Activated CD8-positive, alpha-beta memory T cell treated with anti-CD3 and anti-CD28 coated beads, Interleukin-2, amount 50 U/mL, for 24 hours (primary cell): ENCODE measurements around the gene ANKRD61.
"Not testable (repeated sequence)": the region's sequence is repeated elsewhere in the genome, so short reads cannot be mapped to it uniquely, and the experiment has no call there.

ENCODE experiments used
- DNase-seq: peaks from one replicate; pipeline ENCODE4 v3.0.0-alpha.2; 2020; ENCODE audit errors: extremely low read depth

Gene ANKRD61

GRCh38 chr7:6031567-6031966, 391 bp downstream of the ANKRD61 start:
- no peak for DNase-seq

GRCh38 chr7:6032167-6032566, 991 bp downstream of the ANKRD61 start:
- no peak for DNase-seq

GRCh38 chr7:6032641-6033040, 1.5 kb downstream of the ANKRD61 start:
- DNase-seq: no peak

- no peak for DNase-seq
These were observed 4.0 kb downstream of the ANKRD61 start for GRCh38 chr7:6035165-6035564.

GRCh38 chr7:6035686-6036085, 4.5 kb downstream of the ANKRD61 start:
- DNase-seq: no peak

- no peak for DNase-seq
These were observed 18.6 kb downstream of the ANKRD61 start for GRCh38 chr7:6049780-6050179.

GRCh38 chr7:6051185-6051584, 20.0 kb downstream of the ANKRD61 start:
- not testable (repeated sequence) for DNase-seq

- DNase-seq: no peak
These were observed 25.4 kb downstream of the ANKRD61 start for GRCh38 chr7:6056616-6057015.

GRCh38 chr7:6057316-6058129, 26.3 kb downstream of the ANKRD61 start:
- DNase-seq: no peak

GRCh38 chr7:6059941-6060340, 28.8 kb downstream of the ANKRD61 start:
- DNase-seq: not testable (repeated sequence)

- no peak for DNase-seq
These were observed 40.2 kb downstream of the ANKRD61 start for GRCh38 chr7:6071406-6071805.

GRCh38 chr7:6074612-6075380, 43.6 kb downstream of the ANKRD61 start:
- DNase-seq: no peak

- DNase-seq: no peak
These were observed 47.4 kb downstream of the ANKRD61 start for GRCh38 chr7:6078548-6078947.

GRCh38 chr7:6083047-6083446, 51.9 kb downstream of the ANKRD61 start:
- DNase-seq: not testable (repeated sequence)
